Measurements from ENCODE around the gene FMN1. TPM values are rescaled to one million over a fixed set of nuclear protein-coding genes. Genes with fewer than 3 reads are reported as not detected.

Gene FMN1
- total RNA-seq, 1 donor from 2014 or later = 1.6 TPM

- no peak for DNase-seq (ENCODE audit: low spot score in 2 of 2, unreplicated experiment in 2 of 2)
- no peaks in the 10 kb centered on the region for H3K36me3 Mint-ChIP-seq
- TF ChIP-seq, protein P1, sequence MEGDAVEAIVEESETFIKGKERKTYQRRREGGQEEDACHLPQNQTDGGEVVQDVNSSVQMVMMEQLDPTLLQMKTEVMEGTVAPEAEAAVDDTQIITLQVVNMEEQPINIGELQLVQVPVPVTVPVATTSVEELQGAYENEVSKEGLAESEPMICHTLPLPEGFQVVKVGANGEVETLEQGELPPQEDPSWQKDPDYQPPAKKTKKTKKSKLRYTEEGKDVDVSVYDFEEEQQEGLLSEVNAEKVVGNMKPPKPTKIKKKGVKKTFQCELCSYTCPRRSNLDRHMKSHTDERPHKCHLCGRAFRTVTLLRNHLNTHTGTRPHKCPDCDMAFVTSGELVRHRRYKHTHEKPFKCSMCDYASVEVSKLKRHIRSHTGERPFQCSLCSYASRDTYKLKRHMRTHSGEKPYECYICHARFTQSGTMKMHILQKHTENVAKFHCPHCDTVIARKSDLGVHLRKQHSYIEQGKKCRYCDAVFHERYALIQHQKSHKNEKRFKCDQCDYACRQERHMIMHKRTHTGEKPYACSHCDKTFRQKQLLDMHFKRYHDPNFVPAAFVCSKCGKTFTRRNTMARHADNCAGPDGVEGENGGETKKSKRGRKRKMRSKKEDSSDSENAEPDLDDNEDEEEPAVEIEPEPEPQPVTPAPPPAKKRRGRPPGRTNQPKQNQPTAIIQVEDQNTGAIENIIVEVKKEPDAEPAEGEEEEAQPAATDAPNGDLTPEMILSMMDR (IDR thresholded peaks at IDR 0.05; ENCODE audit: unreplicated experiment) = no peak
- H3K9me3 Mint-ChIP-seq = peaks cover 10% of the 10 kb centered on the region
- peak overlapping the region; percentile 44 for H3K27ac Mint-ChIP-seq
- no peak overlapping the region for H3K4me3 Mint-ChIP-seq
- H3K4me1 Mint-ChIP-seq = peaks cover 17% of the 10 kb centered on the region
- peaks cover 64% of the 10 kb centered on the region for H3K27me3 Mint-ChIP-seq (ENCODE audit: low read depth)
These were observed 464.7 kb downstream of the FMN1 start for GRCh38 chr15:32729700-32730395.

DNA sequence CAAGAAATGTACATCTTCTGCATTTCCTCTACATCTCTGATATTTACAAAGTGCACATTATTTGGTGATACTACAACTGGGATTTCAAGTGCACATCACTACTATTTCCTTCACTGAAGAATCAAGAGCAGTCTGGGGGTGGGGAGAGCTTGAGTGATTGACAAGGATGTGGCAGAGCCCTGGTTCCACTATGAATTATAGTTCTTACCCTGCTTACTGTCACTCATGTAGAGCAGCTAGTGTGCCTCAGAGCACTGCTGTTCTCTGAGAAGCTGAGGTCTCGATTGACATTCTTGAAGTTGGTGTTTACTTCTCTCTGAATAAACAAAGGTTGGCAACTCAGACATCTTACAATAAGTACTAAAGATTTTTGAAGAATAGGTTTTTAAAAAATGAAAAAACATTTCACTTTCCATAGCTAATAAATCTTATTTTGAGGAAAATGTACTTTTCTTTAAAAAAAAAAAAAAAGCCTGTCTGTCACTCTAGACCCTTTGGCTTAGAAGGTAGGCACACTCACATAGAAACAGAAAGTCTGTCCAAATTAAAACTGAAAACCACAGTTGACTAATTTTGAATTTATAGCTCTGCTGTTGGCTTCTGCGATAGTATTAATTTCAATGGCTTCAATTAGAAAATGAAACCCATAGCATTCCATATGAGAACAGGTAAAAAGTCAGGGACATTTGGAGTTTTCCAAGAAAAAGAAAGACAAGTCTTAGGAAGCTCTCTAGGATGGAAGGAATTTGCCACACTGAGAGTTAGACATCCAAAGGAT is 471.2 kb downstream of the FMN1 start:
- no peaks in the 10 kb centered on the region for H3K36me3 Mint-ChIP-seq
- peaks cover 18% of the 10 kb centered on the region for H3K4me1 Mint-ChIP-seq
- peaks cover 10% of the 10 kb centered on the region for H3K9me3 Mint-ChIP-seq
- H3K27me3 Mint-ChIP-seq (ENCODE audit: low read depth) = peaks cover 86% of the 10 kb centered on the region
- TF ChIP-seq, protein P1 (IDR thresholded peaks at IDR 0.05; ENCODE audit: unreplicated experiment) = no peak
- DNase-seq (ENCODE audit: low spot score in 2 of 2, unreplicated experiment in 2 of 2) = no peak
- no peak overlapping the region for H3K4me3 Mint-ChIP-seq
- no peak overlapping the region for H3K27ac Mint-ChIP-seq

- Mint-ChIP-seq H3K4me1 (peaks cover 25% of the 10 kb centered on the region), H3K27ac (no peak overlapping the region), H3K36me3 (no peaks in the 10 kb centered on the region), H3K4me3 (no peak overlapping the region), H3K9me3 (peaks cover 10% of the 10 kb centered on the region), H3K27me3 (ENCODE audit: low read depth) (peaks cover 92% of the 10 kb centered on the region)
- no peak for DNase-seq (ENCODE audit: low spot score in 2 of 2, unreplicated experiment in 2 of 2)
- TF ChIP-seq, protein P1 (IDR thresholded peaks at IDR 0.05; ENCODE audit: unreplicated experiment) = no peak
These were observed 472.4 kb downstream of the FMN1 start for GRCh38 chr15:32722136-32722535.

GRCh38 chr15:32721596-32721995 is 472.9 kb downstream of the FMN1 start:
- Mint-ChIP-seq H3K4me3 (no peak overlapping the region), H3K9me3 (peaks cover 8% of the 10 kb centered on the region), H3K4me1 (peaks cover 25% of the 10 kb centered on the region), H3K36me3 (no peaks in the 10 kb centered on the region), H3K27ac (no peak overlapping the region), H3K27me3 (ENCODE audit: low read depth) (peaks cover 92% of the 10 kb centered on the region)
- DNase-seq (ENCODE audit: low spot score in 2 of 2, unreplicated experiment in 2 of 2) = no peak
- TF ChIP-seq, protein P1 (IDR thresholded peaks at IDR 0.05; ENCODE audit: unreplicated experiment) = no peak

DNA sequence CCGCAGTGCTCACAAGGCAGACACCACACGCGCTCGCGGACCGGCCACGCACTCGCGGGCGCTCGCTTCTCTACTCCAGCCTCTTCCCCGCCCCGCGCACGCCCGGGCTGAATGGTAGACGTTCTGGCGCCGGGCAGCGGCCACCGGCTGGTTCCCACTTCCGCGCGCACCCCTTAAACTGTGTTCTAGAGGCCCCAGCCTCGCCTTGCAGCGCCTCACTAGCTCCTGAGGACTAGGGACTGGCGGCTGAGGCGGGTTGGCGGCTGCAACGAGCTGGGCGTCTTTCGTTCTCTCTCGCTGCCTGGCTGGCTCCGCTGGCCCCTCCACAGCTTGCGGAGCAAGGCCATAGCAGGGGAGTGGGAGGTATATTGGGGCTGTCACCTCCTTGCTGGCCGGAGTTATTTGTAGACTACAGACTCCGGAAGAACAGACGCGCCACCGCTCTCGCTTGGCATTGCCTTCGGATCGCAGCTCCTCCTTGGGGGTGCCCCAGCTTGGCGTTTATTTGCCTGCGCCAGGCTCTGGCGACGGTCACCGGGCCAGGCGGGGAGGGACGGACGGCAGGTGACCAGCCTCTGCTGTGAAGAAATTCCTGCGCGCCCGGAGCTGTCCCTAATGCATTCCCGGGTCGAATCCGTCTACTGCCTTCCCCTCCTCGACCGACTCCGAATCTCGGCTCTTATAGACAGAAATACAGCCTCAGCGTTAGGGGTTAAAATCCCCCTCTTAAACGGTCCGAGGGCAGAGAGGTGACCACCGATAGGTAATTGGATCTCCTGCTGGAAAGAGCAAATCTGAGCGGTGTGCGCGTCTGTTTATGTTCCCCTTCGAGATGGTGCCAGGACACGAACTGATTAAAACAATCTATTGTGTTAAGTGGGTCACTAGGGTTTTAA is 475.4 kb downstream of the FMN1 start:
- DNase-seq (ENCODE audit: low spot score in 2 of 2, unreplicated experiment in 2 of 2) = peak in 1 of 2 experiments; percentile 52
- H3K4me3 Mint-ChIP-seq = peak overlapping the region; percentile 63
- H3K9me3 Mint-ChIP-seq = no peaks in the 10 kb centered on the region
- no peaks in the 10 kb centered on the region for H3K36me3 Mint-ChIP-seq
- no peak overlapping the region for H3K27ac Mint-ChIP-seq
- TF ChIP-seq, protein P1 (IDR thresholded peaks at IDR 0.05; ENCODE audit: unreplicated experiment) = no peak
- H3K27me3 Mint-ChIP-seq (ENCODE audit: low read depth) = peaks cover 93% of the 10 kb centered on the region
- peaks cover 25% of the 10 kb centered on the region for H3K4me1 Mint-ChIP-seq

Measured in mesothelial cell of epicardium (in vitro differentiated cells).